HAP-1 (cell line): ENCODE measurements around the gene SPEM2.
A peak's percentile ranks its signal among the peaks of the same experiment; 100 is the strongest.

Source experiments
- DNase-seq, 2 experiments: peaks; one replicate each; pipeline ENCODE4 v3.0.0-alpha.2; 2016 to 2020; ENCODE audit warnings: low spot score in 2 of 2
- H3K27me3 ChIP-seq: fragments of 250-450 bp; sonication (Bioruptor Pico); 2 replicates; pipeline ENCODE4 v1.5.1; 2020; ENCODE audit warnings: low read depth, mild to moderate bottlenecking, moderate library complexity
- H3K36me3 ChIP-seq: fragments of 250-450 bp; sonication (Bioruptor Pico); replicated peaks from 2 replicates; pipeline ENCODE4 v1.5.1; 2020; ENCODE audit warnings: mild to moderate bottlenecking
- H3K4me1 ChIP-seq: fragments of 250-450 bp; sonication (Bioruptor Pico); 2 replicates; pipeline ENCODE4 v1.5.1; 2020; ENCODE audit warnings: mild to moderate bottlenecking
- H3K4me3 ChIP-seq: fragments of 250-450 bp; sonication (Bioruptor Pico); 2 replicates; pipeline ENCODE4 v1.5.1; 2020; ENCODE audit warnings: mild to moderate bottlenecking, moderate library complexity
- H3K9me3 ChIP-seq: fragments of 250-450 bp; sonication (Bioruptor Pico); 2 replicates; pipeline ENCODE4 v1.5.1; 2020; ENCODE audit warnings: mild to moderate bottlenecking, moderate library complexity
- in situ Hi-C: fragments of 300-500 bp; cut with MboI; formaldehyde crosslinking; loops from 3 replicates; pipeline ENCODE4 v1.14.3; 2020; ENCODE audit warnings: low sequenced_read_pairs, inconsistent platforms, mixed read lengths

SPEM2 gene

DNA sequence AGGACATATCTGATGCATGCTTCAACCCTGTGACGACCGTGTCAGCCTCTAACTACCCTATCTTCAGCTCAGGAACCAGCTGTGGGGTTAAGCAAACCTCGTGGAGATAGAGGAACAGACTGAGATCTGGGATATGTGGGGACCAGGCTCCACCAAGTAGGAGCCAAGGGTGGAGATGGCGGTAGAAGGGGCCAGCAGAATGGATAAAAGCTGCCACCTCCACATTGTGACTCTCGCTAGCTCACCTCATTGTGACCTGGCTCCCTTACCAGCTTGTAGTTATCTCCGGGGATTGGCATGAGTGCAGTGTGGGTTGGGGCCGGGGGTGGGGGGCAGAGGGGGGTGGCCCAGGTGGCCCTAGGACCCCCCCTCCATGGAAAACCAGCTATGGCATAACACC, at the start of gene SPEM2:
SPEM2 (plus strand) TSS at position 301 of the 400 bp plus-strand sequence; CDS start at position 374, 73 bp downstream.
- Histone ChIP-seq H3K4me3 (no peak within 1 kb of the TSS), H3K27me3 (no peaks in the 10 kb centered on the region), H3K4me1 (no peaks in the 10 kb centered on the region), H3K9me3 (no peaks in the 10 kb centered on the region; the same call in 1 of the 2 replicates), H3K36me3 (no peaks in the 10 kb centered on the region)
- DNase-seq, result no peak
- in situ Hi-C loops, result no loop called here

- no peak overlapping the region for H3K4me3 ChIP-seq
- H3K9me3 ChIP-seq, result peaks cover 3% of the 10 kb centered on the region; the same call in 1 of the 2 replicates
- H3K27me3 ChIP-seq, result no peaks in the 10 kb centered on the region
- in situ Hi-C loops, result no loop called here
- H3K36me3 ChIP-seq, result no peaks in the 10 kb centered on the region
- H3K4me1 ChIP-seq, result no peaks in the 10 kb centered on the region
- DNase-seq, result no peak
Measured at GRCh38 chr17:7379134-7379533, 46.3 kb upstream of the SPEM2 start.

DNA sequence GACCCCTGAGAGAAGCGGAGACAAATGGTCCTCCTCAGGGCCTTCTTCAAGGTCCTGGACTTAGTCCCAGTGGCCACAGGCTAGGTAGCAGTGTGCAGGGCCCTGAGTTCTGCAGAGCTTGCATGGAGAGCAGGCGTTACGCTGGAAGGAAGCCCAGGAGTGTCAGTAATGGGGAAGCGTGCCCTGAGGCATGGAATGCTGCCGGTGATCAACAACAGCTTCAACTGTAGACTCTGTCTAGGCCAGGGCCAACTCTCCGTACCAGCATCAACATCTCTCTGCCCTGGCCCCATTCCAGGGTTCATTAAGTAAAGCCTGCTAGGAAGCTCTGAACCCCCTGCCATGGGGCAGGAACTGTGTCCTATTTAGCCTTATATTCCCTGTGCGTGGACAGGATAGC, 45.1 kb upstream of the SPEM2 start:
- no peaks in the 10 kb centered on the region for H3K4me1 ChIP-seq
- in situ Hi-C loops, result no loop called here
- H3K9me3 ChIP-seq, result peaks cover 3% of the 10 kb centered on the region; the same call in 1 of the 2 replicates
- H3K27me3 ChIP-seq, result no peaks in the 10 kb centered on the region
- no peak overlapping the region for H3K4me3 ChIP-seq
- DNase-seq, result no peak
- no peaks in the 10 kb centered on the region for H3K36me3 ChIP-seq

DNA sequence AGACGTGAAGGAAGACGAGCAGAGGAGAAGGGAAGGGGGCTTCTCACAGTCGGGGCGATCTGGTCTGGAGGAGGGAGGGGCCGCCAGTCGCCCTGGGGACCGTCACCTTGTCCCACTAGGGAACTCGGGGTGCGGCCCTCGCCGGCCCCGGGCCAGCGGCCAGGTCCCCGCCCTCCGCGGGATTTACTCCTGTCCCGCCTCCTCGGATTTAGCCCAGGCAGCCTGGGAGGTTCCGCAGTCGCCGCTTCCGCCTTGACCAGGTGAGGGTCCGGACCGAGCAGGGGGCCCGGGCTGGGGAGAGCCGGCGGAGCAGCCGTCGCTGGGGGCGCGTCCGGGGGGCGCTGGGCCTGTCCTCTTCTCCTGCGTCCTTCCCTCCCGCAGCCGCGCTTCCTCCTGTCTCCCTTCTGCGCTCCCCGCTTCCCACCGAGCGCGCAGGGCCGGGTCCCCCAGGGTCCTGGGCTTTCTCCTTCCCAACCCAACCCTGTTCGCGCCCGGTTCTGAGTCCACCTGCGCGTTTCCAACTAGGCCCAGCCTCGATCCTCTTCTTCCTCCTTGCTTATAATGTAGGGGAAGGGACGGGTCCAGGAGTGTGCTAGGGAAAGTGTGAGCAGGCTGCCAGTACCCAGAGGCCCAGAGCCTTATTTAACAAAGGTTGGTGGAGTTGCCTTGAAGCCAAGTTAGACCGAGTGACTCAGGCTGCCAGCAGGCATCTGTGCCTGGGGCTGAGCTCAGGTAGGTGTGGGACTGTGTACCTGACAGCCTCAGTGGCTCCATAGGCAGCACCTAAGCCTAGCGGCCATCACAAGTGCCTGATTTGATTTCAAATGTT, 44.3 kb upstream of the SPEM2 start, which contains the start of gene TNK1:
TNK1 (plus strand) TSS at position 235 of the 829 bp plus-strand sequence. CDS start 1,838 bp downstream, outside the sequence.
- H3K9me3 ChIP-seq, result peaks cover 3% of the 10 kb centered on the region; the same call in 1 of the 2 replicates
- no peaks in the 10 kb centered on the region for H3K27me3 ChIP-seq
- no peak for DNase-seq
- H3K36me3 ChIP-seq, result no peaks in the 10 kb centered on the region
- H3K4me3 ChIP-seq, result no peak within 1 kb of the TSS
- H3K4me1 ChIP-seq, result no peaks in the 10 kb centered on the region
- in situ Hi-C loops, result no loop called here

- H3K4me1 ChIP-seq, result no peaks in the 10 kb centered on the region
- H3K4me3 ChIP-seq, result no peak overlapping the region
- in situ Hi-C loops, result no loop called here
- no peaks in the 10 kb centered on the region for H3K27me3 ChIP-seq
- peaks cover 3% of the 10 kb centered on the region; the same call in 1 of the 2 replicates for H3K9me3 ChIP-seq
- no peak for DNase-seq
- H3K36me3 ChIP-seq, result no peaks in the 10 kb centered on the region
Measured at GRCh38 chr17:7382901-7383300, 42.5 kb upstream of the SPEM2 start.

DNA sequence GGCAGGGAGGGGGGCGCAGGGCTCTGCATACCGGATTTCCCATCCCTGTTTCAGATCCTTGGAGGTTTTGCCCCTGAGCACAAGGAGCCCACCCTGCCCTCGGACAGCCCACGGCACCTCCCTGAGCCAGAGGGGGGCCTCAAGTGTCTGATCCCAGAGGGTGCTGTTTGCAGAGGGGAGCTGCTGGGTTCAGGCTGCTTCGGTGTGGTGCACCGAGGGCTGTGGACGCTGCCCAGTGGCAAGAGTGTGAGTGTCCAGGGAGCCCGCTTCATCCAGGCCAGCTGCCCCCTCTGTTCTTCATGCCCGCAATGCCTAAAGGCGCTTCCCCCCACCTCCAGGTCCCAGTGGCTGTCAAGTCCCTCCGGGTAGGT, 42.1 kb upstream of the SPEM2 start:
- H3K27me3 ChIP-seq, result no peaks in the 10 kb centered on the region
- in situ Hi-C loops, result no loop called here
- no peak overlapping the region for H3K4me3 ChIP-seq
- no peaks in the 10 kb centered on the region for H3K4me1 ChIP-seq
- no peaks in the 10 kb centered on the region for H3K36me3 ChIP-seq
- H3K9me3 ChIP-seq, result peaks cover 3% of the 10 kb centered on the region; the same call in 1 of the 2 replicates
- DNase-seq, result no peak

DNA sequence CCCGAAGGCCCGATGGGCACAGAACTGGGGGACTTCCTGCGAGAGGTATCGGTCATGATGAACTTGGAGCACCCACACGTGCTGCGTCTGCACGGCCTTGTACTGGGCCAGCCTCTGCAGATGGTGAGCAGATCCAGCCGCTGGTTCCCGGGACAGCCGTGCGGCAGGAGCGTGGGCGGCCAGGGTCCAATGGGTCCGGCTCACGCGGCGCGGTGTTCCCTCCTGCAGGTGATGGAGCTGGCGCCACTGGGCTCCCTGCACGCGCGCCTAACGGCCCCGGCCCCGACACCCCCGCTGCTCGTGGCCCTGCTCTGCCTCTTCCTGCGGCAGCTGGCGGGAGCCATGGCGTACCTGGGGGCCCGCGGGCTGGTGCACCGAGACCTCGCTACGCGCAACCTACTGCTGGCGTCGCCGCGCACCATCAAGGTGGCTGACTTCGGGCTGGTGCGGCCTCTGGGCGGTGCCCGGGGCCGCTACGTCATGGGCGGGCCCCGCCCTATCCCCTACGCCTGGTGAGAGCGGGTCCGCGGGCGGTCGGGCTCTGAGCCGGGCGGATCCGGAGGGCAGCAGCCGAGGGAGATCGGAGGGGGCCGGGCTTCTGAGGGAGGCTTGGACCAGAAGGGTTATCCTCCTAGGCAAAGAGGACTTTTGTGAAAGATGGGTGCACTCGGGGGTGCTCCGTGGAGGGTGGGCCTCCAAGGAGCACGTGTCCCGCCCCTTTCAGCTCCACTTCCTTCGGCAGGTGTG, 41.5 kb upstream of the SPEM2 start:
- Histone ChIP-seq H3K36me3 (no peaks in the 10 kb centered on the region), H3K4me3 (no peak overlapping the region), H3K27me3 (no peaks in the 10 kb centered on the region), H3K9me3 (peaks cover 3% of the 10 kb centered on the region; the same call in 1 of the 2 replicates), H3K4me1 (no peaks in the 10 kb centered on the region)
- in situ Hi-C loops, result no loop called here
- DNase-seq, result no peak

- H3K9me3 ChIP-seq, result no peaks in the 10 kb centered on the region
- no peak overlapping the region for H3K4me3 ChIP-seq
- in situ Hi-C loops, result no loop called here
- no peak for DNase-seq
- no peaks in the 10 kb centered on the region for H3K27me3 ChIP-seq
- H3K4me1 ChIP-seq, result no peaks in the 10 kb centered on the region
- no peaks in the 10 kb centered on the region; the same call in 1 of the 2 replicates for H3K36me3 ChIP-seq
Measured at GRCh38 chr17:7384489-7385081, 40.8 kb upstream of the SPEM2 start.

DNA sequence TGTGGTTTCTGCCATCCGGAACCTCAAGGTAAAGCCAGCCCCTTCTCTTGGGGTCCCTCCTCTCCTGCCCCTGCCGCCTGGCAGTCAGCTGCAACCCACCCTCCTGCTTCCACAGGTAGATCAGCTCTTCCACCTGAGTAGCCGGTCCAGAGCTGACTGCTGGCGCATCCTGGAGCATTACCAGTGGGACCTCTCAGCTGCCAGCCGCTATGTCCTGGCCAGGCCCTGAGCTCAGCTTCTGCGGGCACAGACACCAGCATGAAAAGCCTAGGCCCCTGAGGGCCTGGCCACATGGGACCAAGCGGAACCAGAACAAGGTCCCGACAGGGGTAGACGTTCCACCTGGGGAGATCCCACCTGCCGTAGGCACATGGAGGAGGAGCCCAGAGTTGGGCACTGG, 36.6 kb upstream of the SPEM2 start:
- H3K4me1 ChIP-seq, result no peaks in the 10 kb centered on the region; the same call in 1 of the 2 replicates
- no peak for DNase-seq
- H3K4me3 ChIP-seq, result no peak overlapping the region
- in situ Hi-C loops, result no loop called here
- no peaks in the 10 kb centered on the region for H3K9me3 ChIP-seq
- H3K27me3 ChIP-seq, result no peaks in the 10 kb centered on the region
- no peaks in the 10 kb centered on the region; the same call in 1 of the 2 replicates for H3K36me3 ChIP-seq

DNA sequence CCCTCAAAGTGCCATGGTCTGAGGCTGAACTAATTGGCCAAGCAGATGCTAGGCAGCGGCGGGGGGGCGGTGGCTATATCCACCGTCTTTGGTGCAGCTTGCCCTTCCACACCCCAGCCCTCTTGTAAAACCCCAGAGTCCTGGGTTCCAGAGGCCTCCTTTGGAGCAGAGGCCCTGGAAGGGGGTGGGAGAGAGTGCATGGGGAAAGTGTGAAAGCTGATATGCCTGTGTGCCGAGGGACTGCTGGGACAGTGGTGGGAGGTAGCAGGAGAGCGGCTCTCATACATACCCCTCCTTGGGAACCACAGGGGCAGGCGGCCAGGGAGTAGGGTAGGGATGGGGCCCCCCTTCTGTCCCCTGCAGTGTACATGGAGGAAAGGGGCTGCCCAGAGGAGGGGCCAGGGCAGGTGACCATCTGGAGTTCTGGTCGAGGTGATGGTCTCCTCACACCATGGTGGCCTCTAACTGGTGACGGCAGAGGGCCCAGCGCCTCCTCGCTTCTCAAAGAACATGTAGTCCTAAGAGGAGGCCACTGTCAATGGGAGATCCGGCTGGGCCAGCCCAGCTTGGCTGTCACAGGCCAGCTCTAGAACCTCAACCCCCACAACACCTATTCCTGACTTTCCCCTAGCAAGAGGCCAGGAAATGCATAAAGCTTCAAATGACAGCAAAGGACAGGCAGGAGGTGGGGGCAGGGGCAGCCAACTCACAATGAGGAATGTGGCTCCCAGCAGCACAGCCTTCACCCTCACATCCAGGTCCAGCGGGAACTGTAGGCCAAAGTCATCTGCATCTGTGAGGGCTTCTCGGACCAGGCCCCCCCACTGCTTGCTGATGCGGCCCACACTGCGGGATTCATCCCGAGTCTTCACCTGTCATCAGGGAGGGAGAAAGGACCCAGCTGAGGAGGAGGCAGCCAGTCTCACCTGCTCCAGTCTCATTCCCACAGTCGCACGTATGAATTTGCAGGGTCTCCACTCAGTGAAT, 35.2 kb upstream of the SPEM2 start:
- H3K4me3 ChIP-seq, result no peak overlapping the region
- H3K9me3 ChIP-seq, result no peaks in the 10 kb centered on the region
- H3K36me3 ChIP-seq, result no peaks in the 10 kb centered on the region; the same call in 1 of the 2 replicates
- no peak for DNase-seq
- in situ Hi-C loops, result no loop called here
- H3K27me3 ChIP-seq, result no peaks in the 10 kb centered on the region
- H3K4me1 ChIP-seq, result peaks cover 5% of the 10 kb centered on the region

DNA sequence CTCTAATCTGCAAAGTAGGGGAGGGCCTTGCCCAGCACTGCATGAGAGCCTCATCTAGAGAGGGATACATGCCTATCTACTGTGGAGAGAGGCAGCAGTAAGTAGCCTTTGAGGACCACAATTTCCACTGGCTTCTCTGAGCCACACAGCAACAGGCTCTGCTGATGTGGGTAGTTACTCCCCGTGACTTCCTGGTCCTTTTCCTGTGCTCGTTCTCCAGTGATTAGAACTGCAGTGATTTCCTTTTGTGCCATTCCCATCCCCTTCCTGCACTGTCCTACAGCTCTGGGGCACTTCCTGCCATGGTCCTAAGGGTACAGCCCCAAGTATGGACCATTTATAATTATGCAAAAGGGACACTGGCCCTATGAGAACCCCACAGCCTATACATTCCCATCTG, 34.1 kb upstream of the SPEM2 start:
- DNase-seq, result no peak
- H3K36me3 ChIP-seq, result no peaks in the 10 kb centered on the region; the same call in 1 of the 2 replicates
- H3K4me3 ChIP-seq, result no peak overlapping the region
- in situ Hi-C loops, result no loop called here
- no peaks in the 10 kb centered on the region for H3K9me3 ChIP-seq
- peaks cover 6% of the 10 kb centered on the region for H3K4me1 ChIP-seq
- no peaks in the 10 kb centered on the region for H3K27me3 ChIP-seq

- DNase-seq, result no peak
- in situ Hi-C loops, result no loop called here
- Histone ChIP-seq H3K27me3 (no peaks in the 10 kb centered on the region), H3K36me3 (no peaks in the 10 kb centered on the region; the same call in 1 of the 2 replicates), H3K9me3 (no peaks in the 10 kb centered on the region), H3K4me3 (peak overlapping the region; percentile 61), H3K4me1 (peaks cover 6% of the 10 kb centered on the region)
Measured at GRCh38 chr17:7392696-7393612, 32.5 kb upstream of the SPEM2 start.
